Stimulated activated CD4-positive, alpha-beta T cell treated with anti-CD3 and anti-CD28 coated beads, TNF-alpha, amount 100 ng/mL, for 4 hours (primary cell): ENCODE measurements around the gene SATL1.
"Not testable (repeated sequence)": the region's sequence is repeated elsewhere in the genome, so short reads cannot be mapped to it uniquely, and the experiment has no call there.

Experiments
- DNase-seq, 3 experiments: peaks; one replicate each; pipeline ENCODE4 v3.0.0-alpha.2; 2020; ENCODE audit warnings: low read depth in 3 of 3

SATL1 gene, protein sequence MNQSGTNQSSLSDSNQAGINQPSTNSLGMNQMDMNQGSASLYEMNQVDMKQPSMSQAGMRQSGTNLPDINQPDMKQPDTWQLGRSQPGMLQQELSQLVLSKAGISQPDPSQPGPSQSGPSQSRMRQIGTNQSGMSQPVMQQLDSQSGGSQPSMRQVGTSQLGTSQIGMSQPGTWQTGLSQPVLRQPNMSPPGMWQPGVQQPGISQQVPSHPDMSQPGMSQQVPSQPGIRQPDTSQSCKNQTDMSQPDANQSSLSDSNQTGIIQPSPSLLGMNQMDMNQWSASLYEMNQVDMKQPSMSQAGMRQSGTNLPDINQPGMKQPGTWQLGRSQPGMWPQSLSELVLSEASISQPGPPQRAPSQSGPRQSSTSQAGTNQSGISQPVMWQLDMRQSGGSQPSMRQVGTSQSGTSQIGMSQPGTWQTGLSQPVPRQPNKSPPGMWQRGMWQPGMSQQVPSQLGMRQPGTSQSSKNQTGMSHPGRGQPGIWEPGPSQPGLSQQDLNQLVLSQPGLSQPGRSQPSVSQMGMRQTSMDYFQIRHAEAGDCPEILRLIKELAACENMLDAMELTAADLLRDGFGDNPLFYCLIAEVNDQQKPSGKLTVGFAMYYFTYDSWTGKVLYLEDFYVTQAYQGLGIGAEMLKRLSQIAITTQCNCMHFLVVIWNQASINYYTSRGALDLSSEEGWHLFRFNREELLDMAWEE

DNA sequence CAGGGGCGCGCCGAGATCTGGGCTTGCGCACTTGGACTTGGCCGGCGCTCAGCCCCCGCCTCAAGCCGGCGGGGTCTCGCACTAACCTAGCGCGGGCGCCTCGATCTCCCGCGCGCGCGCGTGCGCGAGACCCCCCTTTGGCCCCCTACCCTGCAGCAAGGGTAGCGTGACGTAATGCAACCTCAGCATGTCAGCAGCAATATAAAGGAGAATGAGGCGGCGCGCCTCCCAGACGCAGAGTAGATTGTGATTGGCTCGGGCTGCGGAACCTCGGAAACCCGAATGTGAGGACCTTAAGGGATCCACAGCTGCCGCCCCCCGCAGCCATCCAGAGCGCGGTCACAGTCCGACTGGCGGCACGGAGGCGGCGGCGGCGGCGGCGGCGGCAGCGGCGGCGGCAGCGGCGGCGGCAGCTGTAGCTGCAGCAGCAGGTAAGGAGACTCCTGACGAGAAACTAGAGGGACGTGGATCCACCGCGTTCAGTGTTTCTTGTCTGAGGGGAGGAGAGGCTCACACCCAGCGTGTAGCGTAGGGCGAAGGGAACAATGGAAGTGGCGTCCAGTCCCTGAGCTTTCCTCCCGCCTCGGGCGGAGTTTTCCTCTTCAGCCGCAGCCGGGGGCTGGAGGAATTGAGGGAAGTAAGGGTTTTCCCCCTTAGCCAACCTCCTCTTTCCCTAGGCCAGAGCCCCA lies at the start of gene SATL1, which contains the start of gene ZNF711:
SATL1 (minus strand) TSS at position 19 of the 689 bp plus-strand sequence. CDS start 134,811 bp downstream, outside the sequence.
ZNF711 (plus strand) TSS at position 231 of the 689 bp plus-strand sequence. CDS start 3,582 bp downstream, outside the sequence.
- no peak for DNase-seq

DNA sequence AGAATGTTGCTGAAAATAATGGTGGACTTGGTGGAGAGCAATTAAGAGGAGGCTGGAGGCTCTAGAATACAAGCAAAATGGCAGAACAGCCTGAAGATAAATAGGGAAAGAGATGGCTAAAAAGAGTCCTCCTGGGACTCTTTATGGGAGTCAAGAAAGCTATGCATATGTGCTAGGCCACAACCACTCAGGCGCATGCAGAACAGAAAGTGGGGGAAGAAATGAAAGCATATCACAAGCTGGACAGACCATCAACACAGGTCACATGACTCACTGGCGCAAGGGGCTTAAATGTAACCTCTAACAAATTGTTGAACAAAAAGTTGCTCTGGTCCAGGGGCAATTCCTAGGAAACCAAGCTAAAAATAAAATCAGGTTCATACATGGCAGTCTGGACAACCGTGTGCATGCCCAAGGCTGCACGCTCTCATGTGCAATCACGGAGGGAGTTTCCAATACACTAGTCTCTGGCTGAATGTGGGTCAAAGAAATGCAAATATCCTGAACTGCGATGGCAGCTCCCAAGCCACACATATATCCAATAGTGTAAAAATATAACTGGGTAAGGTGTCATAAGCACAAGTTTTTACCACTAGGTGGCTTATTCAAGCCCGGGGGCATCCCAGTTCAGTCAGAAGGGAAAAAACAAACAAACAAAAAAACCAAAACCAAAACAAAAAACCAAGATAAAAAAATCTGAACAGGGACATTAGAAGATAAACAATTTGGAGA lies 45.6 kb upstream of the SATL1 start:
- no peak for DNase-seq

DNA sequence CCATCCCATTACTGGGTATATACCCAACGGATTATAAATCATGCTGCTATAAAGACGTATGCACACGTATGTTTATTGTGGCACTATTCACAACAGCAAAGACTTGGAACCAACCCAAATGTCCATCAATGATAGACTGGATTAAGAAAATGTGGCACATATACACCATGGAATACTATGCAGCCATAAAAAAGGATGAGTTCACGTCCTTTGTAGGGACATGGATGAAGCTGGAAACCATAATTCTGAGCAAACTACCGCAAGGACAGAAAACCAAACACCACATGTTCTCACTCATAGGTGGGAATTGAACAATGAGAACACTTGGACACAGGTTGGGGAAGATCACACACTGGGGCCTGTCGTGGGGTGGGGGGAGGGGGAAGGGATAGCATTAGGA lies 41.7 kb upstream of the SATL1 start:
- not testable (repeated sequence) for DNase-seq

DNA sequence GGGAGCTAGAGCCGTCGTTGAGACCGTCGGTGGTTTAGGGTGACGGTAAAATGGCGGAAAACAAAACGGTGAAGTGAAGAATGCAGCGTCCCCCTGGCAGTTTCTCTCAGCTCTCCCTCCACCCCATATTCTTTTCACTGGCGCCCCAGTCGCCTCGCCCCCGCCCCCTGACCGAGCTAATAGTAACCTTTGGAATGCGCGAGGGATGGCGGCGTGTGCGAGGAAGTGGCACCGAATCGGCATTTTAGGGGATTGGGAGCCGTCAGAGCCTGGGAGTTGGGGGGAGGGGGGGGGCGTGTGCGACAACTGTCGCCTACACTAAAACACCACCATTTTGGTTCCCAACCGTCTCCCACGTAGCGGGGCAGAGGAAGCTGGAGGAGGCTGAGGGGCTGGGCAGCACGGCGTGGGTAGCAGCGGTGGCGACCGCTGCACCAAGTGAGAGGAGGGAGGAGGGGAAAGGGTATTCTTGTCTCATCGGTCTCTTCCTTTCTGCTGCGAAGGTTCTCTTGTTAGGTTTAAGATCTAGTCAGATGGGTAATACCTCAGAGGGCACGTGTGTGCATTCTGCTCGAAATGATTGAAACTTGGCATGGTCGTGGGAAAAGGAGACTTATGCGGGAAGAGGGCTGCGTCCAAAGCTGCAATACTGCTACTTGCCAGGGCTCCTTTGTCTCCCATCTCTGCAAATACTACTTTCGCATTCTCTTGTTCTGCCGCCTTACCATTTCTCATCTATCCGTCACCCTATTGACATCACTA lies 1.1 kb upstream of the SATL1 start:
- DNase-seq = no peak

DNA sequence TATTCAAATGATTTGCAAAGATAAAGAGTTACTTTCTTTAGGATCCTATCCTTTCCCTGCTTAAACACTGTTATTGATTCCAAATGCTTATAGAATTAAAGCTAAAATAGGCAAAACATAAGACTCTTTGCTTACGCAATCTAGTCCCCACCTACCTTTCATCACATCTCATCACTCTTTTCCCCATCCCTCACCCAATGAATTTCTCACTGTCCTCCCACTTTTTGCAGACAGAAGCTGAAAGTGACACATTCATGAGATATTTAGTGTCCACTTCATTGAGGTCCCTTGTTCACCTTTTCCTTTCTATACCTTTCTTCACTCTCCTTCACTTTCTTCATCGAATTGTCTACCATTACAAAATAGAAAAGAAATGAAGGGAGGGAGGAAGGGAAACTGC lies 424 bp downstream of the SATL1 start:
- DNase-seq = no peak

DNA sequence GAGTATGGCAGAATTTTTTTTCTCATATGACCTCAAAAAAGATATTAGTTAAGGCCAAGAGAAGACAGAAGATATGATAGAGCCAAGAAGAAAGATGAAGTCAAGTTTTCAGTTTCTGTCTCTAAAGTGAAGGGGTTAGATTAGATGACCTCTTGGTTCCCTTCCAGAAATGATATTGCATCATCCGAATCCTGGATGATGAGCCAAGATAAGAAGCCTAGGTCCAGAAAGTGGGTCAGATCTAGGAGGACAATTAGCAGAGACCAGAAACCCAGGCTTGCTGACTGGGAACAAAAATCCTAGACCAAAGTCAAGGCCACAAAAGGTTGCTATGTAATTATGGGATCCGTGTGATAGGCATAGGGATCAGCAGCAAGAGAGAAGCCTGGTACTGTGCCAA lies 20.2 kb downstream of the SATL1 start:
- no peak for DNase-seq

DNA sequence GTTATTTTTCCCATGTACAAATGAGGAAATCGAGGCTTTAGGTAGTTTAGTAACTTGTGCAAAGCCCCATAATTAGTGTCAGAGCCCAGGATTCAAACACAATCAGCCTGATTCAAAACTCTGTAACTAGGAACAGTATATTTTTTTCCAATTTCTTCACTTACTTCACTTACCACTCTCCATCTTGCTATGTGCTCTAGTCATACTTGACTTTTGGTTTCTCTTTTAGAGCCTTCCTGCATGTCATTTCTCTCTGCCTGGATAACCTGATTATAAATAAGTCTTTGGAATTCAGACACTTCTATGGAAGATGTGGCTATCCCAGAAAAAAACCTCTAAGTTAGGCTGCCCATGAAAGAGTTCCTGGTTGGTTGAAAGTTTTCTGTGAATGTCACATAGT lies 22.2 kb downstream of the SATL1 start:
- no peak for DNase-seq

DNA sequence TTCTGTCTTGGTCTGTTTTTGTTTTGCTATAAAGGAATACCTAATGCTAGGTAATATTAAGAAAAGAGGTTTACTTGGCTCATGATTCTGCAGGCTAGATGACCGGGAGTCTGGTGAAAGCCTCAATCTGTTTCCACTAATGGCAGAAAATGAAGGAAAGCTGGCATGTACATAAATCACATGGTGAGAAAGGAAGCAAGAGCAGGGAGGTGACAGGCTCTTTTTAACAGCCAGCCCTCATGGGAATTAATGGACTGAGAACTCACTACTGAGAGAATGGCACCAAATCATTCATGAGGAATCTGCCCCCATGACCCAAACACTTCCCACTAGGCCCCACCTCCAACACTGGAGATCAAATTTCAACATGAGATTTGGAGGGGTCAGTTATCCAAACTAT lies 27.6 kb downstream of the SATL1 start:
- DNase-seq = no peak

DNA sequence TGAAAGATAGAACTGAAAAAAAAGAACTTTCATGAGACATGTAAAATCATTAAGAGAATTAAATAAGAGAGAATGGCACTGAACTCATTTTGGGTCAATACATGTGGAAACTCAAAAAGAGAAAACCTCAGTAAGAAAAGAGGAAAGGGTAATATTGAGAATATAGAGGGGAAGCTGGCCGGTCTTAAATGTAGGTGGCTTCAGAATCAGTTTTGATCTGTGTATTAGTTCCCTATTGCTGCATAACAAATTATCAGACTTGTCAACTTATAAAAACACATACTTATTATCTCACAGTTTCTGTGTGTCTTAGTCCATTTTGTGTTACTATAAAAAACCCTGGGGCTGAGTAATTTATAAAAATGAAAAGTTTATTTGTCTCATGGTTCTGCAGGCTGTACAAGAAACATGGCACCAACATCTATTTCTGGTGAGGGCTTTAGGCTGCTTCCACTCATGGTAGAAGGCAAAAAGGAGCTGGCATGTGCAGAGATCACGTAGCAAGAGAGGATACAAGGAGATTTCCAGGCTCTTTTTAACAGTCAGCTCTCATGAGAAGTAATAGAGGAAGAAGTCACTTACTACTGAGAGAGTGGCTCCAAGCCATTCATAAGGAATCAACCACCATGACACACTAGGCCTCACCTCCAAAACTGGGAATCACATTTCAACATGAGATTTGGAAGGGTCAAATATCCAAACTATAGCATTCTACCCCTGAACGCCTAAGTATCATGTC lies 29.6 kb downstream of the SATL1 start:
- no peak for DNase-seq

DNA sequence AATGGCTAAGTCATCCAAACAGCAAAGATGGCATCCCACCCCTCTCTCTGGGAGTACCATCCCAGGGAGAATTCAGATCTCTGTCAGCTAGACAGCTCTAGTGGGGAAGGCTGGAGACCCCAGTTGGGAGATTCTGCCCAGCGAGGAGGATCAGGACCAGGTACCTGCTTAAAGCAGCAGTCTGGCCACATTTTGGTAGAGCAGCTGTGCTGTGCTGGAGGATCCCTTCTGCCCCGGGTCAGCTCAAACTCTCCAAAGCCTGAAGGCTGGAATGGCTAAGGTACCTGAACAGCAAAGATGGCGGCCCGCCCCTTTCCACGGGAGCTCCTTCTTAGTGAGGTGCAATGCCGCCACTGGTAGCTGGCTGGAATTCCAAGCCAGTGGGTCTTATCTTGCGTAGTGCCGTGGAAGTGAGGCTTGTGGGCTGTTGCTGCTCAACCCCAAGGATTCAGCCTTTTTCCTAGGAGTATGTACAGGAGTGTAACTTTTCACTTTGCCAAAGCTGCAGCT lies 40.1 kb downstream of the SATL1 start:
- DNase-seq = no peak

DNA sequence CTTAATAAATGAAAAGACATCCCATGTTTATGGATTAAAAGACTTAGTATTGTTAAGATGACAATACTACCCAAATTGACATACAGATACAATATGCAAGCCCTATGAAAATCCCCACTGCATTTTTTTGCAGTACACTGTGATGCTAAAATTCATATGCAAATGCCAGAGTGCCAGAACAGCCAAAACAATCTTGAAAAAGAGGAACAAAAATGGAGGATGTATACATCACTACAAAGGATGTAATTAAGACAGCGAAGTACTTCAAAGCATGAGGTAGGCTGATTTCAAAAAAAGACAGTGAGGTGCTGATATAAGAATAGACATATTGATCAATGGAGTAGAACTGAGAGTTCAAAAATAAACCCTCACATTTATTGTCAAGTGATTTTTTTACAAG lies 47.3 kb downstream of the SATL1 start:
- no peak for DNase-seq

DNA sequence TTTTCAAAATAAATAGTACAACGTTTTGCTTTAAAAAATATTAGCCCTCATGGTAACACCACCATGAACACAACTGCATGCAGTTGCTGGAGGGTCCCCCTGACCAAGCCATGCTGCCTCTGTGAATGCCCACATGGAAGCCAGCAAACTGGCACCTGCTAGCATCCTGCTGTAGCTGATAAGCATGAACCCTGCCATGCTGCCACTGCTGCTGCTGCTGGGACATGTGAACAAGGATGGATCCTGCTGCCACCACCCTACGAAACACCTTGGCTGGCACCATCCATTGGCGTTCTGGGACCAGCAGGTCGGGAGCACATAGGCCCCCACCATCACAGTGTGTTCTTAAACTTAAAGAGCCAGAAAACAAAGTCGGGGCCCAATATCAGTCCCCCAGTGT lies 83.9 kb downstream of the SATL1 start:
- DNase-seq = no peak

DNA sequence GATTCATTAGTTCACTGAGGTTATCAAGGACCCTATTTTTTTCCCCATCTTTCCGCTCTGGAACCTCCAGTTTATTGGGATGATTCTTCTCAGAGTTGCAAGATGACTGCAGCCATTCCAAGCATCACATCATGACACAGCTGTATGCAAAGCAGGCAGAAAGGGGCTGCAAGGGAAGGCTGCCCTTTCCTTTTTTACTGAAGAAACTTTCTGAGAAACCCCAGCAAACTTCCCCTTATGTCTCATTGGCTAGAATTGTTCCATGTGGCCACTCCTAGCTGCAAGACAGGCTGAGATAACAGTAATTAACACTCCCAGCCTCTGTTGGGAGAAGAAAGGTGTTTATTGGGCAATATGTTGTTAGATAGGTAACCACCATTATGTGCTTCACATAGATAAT lies 102.6 kb downstream of the SATL1 start:
- no peak for DNase-seq

DNA sequence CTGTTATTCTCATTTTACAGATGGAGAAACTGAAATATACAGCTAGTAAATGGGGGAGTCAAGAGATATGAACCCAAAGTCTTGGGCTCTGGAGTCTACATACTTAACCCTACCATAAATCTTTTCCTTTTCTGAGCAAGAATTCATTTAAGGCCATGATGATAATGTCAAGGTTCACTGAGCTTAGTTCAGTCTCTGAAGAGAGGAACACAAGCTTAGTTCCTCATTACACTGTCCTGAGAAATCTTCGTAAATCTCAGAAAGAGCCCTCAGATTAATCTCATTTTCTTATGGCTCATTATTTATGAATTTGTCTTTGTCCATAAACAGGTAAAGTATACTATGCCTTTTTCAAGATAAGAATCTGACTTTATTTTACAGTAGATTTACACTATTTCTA lies 104.2 kb downstream of the SATL1 start:
- DNase-seq = no peak

DNA sequence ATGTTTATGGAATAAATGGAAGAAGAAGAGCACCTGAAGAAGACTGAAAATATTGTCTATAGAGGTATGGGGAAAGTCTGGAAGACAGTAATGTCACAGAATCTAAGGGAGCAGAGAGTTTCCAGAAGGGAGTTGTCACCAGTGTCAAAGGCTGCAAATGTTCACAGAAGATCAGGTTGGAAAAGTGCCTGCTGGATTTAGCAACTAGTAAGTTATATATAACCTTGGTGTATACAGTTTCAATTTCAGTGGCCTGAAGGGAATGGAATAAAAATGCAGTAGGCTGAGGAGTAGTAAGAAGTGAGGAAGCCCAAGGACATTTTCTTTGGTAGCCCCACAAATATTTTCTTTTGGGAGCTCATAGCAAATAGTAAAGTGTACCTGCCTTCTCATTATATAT lies 107.2 kb downstream of the SATL1 start:
- DNase-seq = no peak

DNA sequence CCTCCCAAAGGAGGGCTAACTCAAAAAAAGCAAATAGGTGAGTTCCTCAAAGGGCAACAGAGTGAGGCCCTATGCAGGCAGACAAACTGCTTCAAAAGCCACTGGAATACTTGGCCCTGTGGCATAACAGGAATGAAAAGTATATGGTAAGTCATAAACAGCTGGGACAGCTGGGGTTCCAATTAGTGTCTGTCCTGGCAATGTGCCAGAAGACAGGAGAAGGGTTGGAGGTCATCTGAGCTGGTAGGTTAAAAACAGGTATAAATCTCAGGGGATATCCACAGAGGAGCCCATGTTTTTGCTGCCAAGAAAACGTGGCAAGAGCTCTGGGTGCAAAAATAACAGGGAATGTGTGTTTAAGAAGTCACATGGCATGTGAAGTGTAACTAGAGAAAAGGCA lies 128.3 kb downstream of the SATL1 start:
- no peak for DNase-seq

DNA sequence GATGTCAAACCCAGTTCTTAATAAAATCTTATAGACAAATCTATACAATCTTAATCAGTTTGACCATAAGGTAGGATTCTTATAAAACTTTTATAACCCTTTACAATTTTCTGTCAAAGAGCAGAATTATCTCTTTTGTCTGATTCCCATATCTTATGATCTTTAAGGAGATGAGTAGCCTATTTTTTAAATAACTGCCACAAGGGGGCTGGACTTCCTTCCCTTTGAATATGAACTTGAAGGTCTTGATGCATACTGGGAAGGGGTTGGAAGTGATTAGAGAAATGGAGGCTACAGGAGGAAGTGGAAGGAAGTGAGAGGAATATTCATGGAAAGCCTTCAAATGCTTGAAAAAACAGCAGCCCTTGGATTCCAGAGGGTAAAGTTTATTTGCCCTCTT lies 128.8 kb downstream of the SATL1 start:
- DNase-seq = no peak

DNA sequence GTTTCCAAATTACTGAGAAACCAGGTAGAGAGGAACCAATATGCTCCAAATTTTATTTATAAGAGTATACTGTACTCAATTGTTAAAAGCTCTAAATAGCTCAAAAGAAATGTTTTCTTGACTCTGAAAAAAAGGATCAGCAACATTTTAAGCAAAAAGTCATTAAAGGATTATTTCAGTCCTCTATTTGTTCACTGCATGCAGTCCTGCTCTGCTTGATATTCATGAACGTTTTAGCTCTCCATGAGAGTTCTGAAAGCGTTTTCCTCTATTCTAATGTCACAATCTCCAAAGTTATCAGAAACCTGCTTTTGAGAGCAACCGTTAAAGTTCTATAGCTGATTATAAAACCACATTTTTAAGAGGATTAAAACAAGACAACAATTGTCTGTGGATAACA lies 129.4 kb downstream of the SATL1 start:
- DNase-seq = no peak

DNA sequence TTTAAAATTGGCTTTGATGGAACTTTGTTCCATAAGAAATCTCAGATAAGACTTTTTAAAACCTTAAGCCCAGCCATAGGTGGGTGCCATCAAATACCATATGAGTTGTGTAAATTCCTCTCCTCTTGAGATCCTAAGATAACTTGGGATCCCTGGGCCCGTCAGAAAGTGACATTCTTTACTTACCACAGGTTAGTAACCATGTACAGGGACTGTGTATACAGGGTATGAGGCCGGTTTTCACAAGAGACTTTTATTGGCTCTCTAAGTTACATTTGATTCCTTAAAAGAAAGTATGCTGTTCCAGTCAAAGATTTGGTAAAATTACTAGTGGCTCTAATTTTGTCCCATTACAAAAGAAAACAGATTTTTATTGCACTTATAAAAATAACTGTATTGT lies 129.8 kb downstream of the SATL1 start:
- no peak for DNase-seq

DNA sequence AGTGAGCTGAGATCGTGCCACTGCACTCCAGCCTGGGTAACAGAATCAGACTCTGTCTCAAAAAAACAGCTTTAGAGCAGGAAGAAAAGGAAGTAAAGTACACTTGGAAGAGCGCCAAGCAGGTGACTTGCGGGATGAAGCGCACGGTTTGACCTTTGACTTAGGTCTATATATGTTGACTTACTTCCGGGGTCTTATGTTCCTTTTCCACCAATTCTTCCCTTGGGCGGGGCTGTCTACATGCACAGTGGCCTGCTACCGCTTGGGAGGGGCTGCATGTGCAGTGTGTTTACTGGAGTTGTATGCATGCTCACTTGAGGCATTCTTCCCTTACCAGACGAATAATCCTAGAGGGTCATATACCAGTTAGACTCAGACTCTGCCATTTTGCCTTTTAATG lies 131.3 kb downstream of the SATL1 start:
- DNase-seq = no peak
